H9 (cell line): Measurements from ENCODE around the gene UBXN11. TPM values are rescaled to one million over a fixed set of nuclear protein-coding genes. Genes with fewer than 3 reads are reported as not detected.
A peak's percentile ranks its signal among the peaks of the same experiment; 100 is the strongest.

Source experiments
- DNase-seq: peaks from one replicate; pipeline ENCODE4 v3.0.0-alpha.2; 2017
- H2AFZ ChIP-seq: one replicate; pipeline ENCODE4 v1.6.1; 2013; ENCODE audit warnings: mild to moderate bottlenecking, low read length, control low read depth, moderate library complexity
- H2AK5ac ChIP-seq: 2 replicates; pipeline ENCODE4 v1.6.1; 2013; ENCODE audit warnings: low read length, control low read depth, mixed read lengths; ENCODE audit not compliant: insufficient read length
- H2BK120ac ChIP-seq: one replicate; pipeline ENCODE4 v1.6.1; 2013; ENCODE audit warnings: low read depth, mild to moderate bottlenecking, low read length, control low read depth, inconsistent platforms; ENCODE audit not compliant: poor library complexity, severe bottlenecking
- H2BK12ac ChIP-seq: 2 replicates; pipeline ENCODE4 v1.6.1; 2013; ENCODE audit warnings: low read length, control low read depth, mixed read lengths, low read depth; ENCODE audit not compliant: insufficient read length
- H2BK15ac ChIP-seq: 2 replicates; pipeline ENCODE4 v1.6.1; 2013; ENCODE audit warnings: low read depth, low read length, control low read depth
- H2BK20ac ChIP-seq: one replicate; pipeline ENCODE4 v1.6.1; 2013; ENCODE audit warnings: low read depth, mild to moderate bottlenecking, low read length, control low read depth, inconsistent platforms; ENCODE audit not compliant: poor library complexity, severe bottlenecking
- H2BK5ac ChIP-seq: 2 replicates; pipeline ENCODE4 v1.6.1; 2013; ENCODE audit warnings: low read length, control low read depth, mixed read lengths; ENCODE audit not compliant: insufficient read length
- H3K14ac ChIP-seq: 2 replicates; pipeline ENCODE4 v1.6.1; 2013; ENCODE audit warnings: low read length, control low read depth; ENCODE audit not compliant: insufficient read depth
- H3K18ac ChIP-seq: 2 replicates; pipeline ENCODE4 v1.6.1; 2013; ENCODE audit warnings: low read depth, mild to moderate bottlenecking, mixed read lengths, low read length, control low read depth; ENCODE audit not compliant: insufficient read length
- H3K23ac ChIP-seq: 2 replicates; pipeline ENCODE4 v1.6.1; 2013; ENCODE audit warnings: low read length, control low read depth, mixed read lengths, low read depth; ENCODE audit not compliant: insufficient read length
- H3K23me2 ChIP-seq: 2 replicates; pipeline ENCODE4 v1.6.1; 2013; ENCODE audit warnings: low read depth, mild to moderate bottlenecking, mixed read lengths, low read length, control low read depth; ENCODE audit not compliant: insufficient read length, poor library complexity, severe bottlenecking
- H3K27ac ChIP-seq: 2 replicates; pipeline ENCODE4 v1.5.1; 2013; ENCODE audit warnings: low read length, control low read depth, mixed read lengths, low read depth; ENCODE audit not compliant: insufficient read length
- H3K27me3 ChIP-seq: 2 replicates; pipeline ENCODE4 v1.6.1; 2013; ENCODE audit warnings: low read length, control low read depth, inconsistent platforms; ENCODE audit not compliant: insufficient read depth
- H3K4ac ChIP-seq: 2 replicates; pipeline ENCODE4 v1.6.1; 2013; ENCODE audit warnings: low read depth, mild to moderate bottlenecking, control low read depth, inconsistent platforms, low read length, moderate library complexity
- H3K4me1 ChIP-seq: 2 replicates; pipeline ENCODE4 v1.6.1; 2013; ENCODE audit warnings: low read length, control low read depth, inconsistent platforms; ENCODE audit not compliant: insufficient read depth
- H3K4me2 ChIP-seq: 2 replicates; pipeline ENCODE4 v1.6.1; 2013; ENCODE audit warnings: low read length, control low read depth, mixed read lengths; ENCODE audit not compliant: insufficient read length, insufficient read depth
- H3K56ac ChIP-seq: 2 replicates; pipeline ENCODE4 v1.6.1; 2013; ENCODE audit warnings: low read depth, mild to moderate bottlenecking, mixed read lengths, low read length, control low read depth; ENCODE audit not compliant: insufficient read length
- H3K79me1 ChIP-seq: 2 replicates; pipeline ENCODE4 v1.6.1; 2013; ENCODE audit warnings: low read depth, mild to moderate bottlenecking, moderate library complexity, low read length, control low read depth, inconsistent platforms; ENCODE audit not compliant: insufficient read depth, poor library complexity, severe bottlenecking
- H3K79me2 ChIP-seq: 2 replicates; pipeline ENCODE4 v1.6.1; 2013; ENCODE audit warnings: low read length, control low read depth, inconsistent platforms; ENCODE audit not compliant: insufficient read depth
- H3K9ac ChIP-seq: 2 replicates; pipeline ENCODE4 v1.6.1; 2013; ENCODE audit warnings: low read length, control low read depth, mixed read lengths; ENCODE audit not compliant: insufficient read length; ENCODE audit errors: extremely low read depth
- H3K9me3 ChIP-seq: one replicate; pipeline ENCODE4 v1.6.1; 2013; ENCODE audit warnings: low read depth, low read length, inconsistent platforms; ENCODE audit not compliant: control insufficient read depth
- H3T11ph ChIP-seq: one replicate; pipeline ENCODE4 v1.6.1; 2013; ENCODE audit warnings: mild to moderate bottlenecking, low read length, control low read depth, inconsistent platforms
- H4K20me1 ChIP-seq: one replicate; pipeline ENCODE4 v1.6.1; 2013; ENCODE audit not compliant: control insufficient read depth, insufficient read length, insufficient read depth
- H4K5ac ChIP-seq: 2 replicates; pipeline ENCODE4 v1.6.1; 2013; ENCODE audit warnings: low read depth, mild to moderate bottlenecking, mixed read lengths, low read length, control low read depth; ENCODE audit not compliant: insufficient read length
- H4K8ac ChIP-seq: replicated peaks from 2 replicates; pipeline ENCODE4 v1.6.1; 2013; ENCODE audit warnings: low read length, control low read depth, mixed read lengths, low read depth; ENCODE audit not compliant: insufficient read length
- H4K91ac ChIP-seq: 2 replicates; pipeline ENCODE4 v1.6.1; 2013; ENCODE audit warnings: low read depth, mild to moderate bottlenecking, moderate library complexity, mixed read lengths, low read length, control low read depth; ENCODE audit not compliant: insufficient read length
- H3K27ac Mint-ChIP-seq, 3 experiments: 2 replicates in 2 of 3; 3 replicates in 1 of 3; pipeline ENCODE4 v1.8.0; 2020 to 2021; ENCODE audit warnings: mixed read lengths in 3 of 3, mild to moderate bottlenecking in 1 of 3, moderate library complexity in 1 of 3
- H3K27me3 Mint-ChIP-seq: 2 replicates; pipeline ENCODE4 v1.8.0; 2021; ENCODE audit warnings: low read depth, mild to moderate bottlenecking, moderate library complexity, mixed read lengths
- H3K36me3 Mint-ChIP-seq, 3 experiments: 2 replicates in 2 of 3; 3 replicates in 1 of 3; pipeline ENCODE4 v1.8.0; 2020 to 2021; ENCODE audit warnings: low read depth in 3 of 3, mixed read lengths in 3 of 3; ENCODE audit not compliant: insufficient read depth in 1 of 3
- H3K4me1 Mint-ChIP-seq, 2 experiments: 2 replicates each; pipeline ENCODE4 v1.8.0; 2020; ENCODE audit warnings: mixed read lengths in 2 of 2
- H3K4me3 Mint-ChIP-seq, 2 experiments: 2 replicates in 1 of 2; 3 replicates in 1 of 2; pipeline ENCODE4 v1.8.0; 2020 to 2021; ENCODE audit warnings: mild to moderate bottlenecking in 2 of 2, mixed read lengths in 2 of 2, moderate library complexity in 1 of 2
- H3K9me3 Mint-ChIP-seq, 2 experiments: 2 replicates in 1 of 2; 3 replicates in 1 of 2; pipeline ENCODE4 v1.8.0; 2020; ENCODE audit warnings: mild to moderate bottlenecking in 2 of 2, mixed read lengths in 2 of 2, moderate library complexity in 1 of 2
- WGBS: extraction: QIAGEN DNeasy Blood & Tissue Kit; methylation state at CpG from one replicate; pipeline ENCODE4 v1.1.7; 2013; ENCODE audit warnings: missing lambda C conversion rate, low lambda C conversion rate, mixed read lengths; ENCODE audit not compliant: insufficient read length; ENCODE audit errors: extremely low coverage; 5-methylcytosine and 5-hydroxymethylcytosine counted together
- total RNA-seq: library from RNA; stranded (reverse); gene quantifications from 2 replicates; pipeline ENCODE4 v1.2.1, GENCODE V29; 2021
- TF ChIP-seq, protein P1 (sequence below): fragments of 200-600 bp; sonication (generic); conservative IDR thresholded peaks from 3 replicates; pipeline ENCODE4 v1.8.0; 2021; ENCODE audit warnings: antibody characterized with exemption, mild to moderate bottlenecking

UBXN11 gene
- total RNA-seq, 1 experiment from 2014 or later: 13.7 TPM

DNA sequence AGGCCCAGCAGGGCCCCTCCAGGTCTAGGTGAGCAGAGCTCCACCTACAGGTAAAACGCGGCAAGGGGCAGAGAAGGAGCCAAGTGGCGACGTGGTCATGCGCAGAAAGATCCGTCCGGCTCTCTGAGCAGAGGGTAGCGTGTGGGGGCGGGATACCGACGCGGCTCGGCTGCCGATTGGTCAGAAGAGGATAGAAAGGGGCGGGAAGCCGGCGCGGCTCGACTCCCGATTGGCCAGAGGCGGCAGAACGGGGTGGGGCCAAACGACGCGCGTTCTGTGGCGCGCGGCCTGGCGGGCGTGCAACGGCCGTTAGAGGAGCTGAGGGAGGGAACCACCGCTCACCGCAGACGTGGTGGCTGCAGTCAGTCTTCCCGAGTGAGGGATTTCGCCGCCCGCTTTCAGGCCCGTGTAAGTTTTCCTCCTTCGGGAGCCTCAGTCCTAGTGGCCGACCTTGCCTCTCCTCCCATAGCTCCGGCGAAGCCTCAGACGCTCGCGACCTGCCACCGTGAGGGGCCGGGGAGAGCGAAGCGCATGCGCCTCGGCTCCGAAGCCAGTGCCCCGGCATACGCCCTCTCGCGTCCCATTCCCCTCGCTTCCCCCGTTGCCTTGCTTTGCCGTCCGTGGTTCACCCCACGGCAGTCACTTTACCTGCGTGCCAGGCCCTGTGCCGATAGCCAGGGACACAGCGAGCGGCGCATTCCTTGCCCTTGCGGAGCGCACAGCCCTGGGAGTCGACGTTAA, 72.4 kb downstream of the UBXN11 start, which contains the start of gene CEP85:
Gene CEP85 (plus strand): TSS at position 298 of the 741 bp plus-strand sequence. CDS start 5,584 bp downstream, outside the sequence.
- H3T11ph ChIP-seq: no peak within 1 kb of the TSS
- TF ChIP-seq, protein P1, sequence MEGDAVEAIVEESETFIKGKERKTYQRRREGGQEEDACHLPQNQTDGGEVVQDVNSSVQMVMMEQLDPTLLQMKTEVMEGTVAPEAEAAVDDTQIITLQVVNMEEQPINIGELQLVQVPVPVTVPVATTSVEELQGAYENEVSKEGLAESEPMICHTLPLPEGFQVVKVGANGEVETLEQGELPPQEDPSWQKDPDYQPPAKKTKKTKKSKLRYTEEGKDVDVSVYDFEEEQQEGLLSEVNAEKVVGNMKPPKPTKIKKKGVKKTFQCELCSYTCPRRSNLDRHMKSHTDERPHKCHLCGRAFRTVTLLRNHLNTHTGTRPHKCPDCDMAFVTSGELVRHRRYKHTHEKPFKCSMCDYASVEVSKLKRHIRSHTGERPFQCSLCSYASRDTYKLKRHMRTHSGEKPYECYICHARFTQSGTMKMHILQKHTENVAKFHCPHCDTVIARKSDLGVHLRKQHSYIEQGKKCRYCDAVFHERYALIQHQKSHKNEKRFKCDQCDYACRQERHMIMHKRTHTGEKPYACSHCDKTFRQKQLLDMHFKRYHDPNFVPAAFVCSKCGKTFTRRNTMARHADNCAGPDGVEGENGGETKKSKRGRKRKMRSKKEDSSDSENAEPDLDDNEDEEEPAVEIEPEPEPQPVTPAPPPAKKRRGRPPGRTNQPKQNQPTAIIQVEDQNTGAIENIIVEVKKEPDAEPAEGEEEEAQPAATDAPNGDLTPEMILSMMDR: peak; percentile 94
- H4K5ac ChIP-seq: no peak within 1 kb of the TSS
- H3K4me1 ChIP-seq: no peaks in the 10 kb centered on the region
- H3K9me3 ChIP-seq: no peaks in the 10 kb centered on the region
- peaks cover 22% of the 10 kb centered on the region; the same call in 1 of the 2 replicates for H3K79me2 ChIP-seq
- H3K9ac ChIP-seq: peak within 1 kb of the TSS; percentile 81
- WGBS: no CpG with 5 or more reads among the region's 73 CpGs
- no peak within 1 kb of the TSS for H3K27ac ChIP-seq
- no peaks in the 10 kb centered on the region for H3K27me3 ChIP-seq
- Mint-ChIP-seq H3K4me3 (peak within 1 kb of the TSS; percentile 96 to 98), H3K27ac (peak within 1 kb of the TSS; percentile 38 to 97 (median 65)), H3K4me1 (peaks cover 23 to 24% of the 10 kb centered on the region in 2 experiments), H3K36me3 (peaks cover 18 to 20% (median 19%) of the 10 kb centered on the region in 3 experiments; a peak in 6 of 7 replicates), H3K27me3 (peaks cover 5% of the 10 kb centered on the region), H3K9me3 (peaks cover 4 to 12% of the 10 kb centered on the region in 2 experiments)
- H2BK120ac ChIP-seq: no peak within 1 kb of the TSS
- H2BK5ac ChIP-seq: no peak within 1 kb of the TSS
- no peaks in the 10 kb centered on the region for H4K20me1 ChIP-seq
- H3K18ac ChIP-seq: peak within 1 kb of the TSS; percentile 23
- peaks cover 6% of the 10 kb centered on the region for H3K79me1 ChIP-seq
- H2BK20ac ChIP-seq: no peak within 1 kb of the TSS
- H2AK5ac ChIP-seq: no peak within 1 kb of the TSS
- peak; percentile 98 for DNase-seq
- no peak within 1 kb of the TSS for H2BK12ac ChIP-seq
- peaks cover 10% of the 10 kb centered on the region for H3K23me2 ChIP-seq
- H2BK15ac ChIP-seq: no peak within 1 kb of the TSS
- H4K91ac ChIP-seq: no peak within 1 kb of the TSS
- H3K4ac ChIP-seq: no peak within 1 kb of the TSS
- peak within 1 kb of the TSS; percentile 5 for H2AFZ ChIP-seq
- H3K23ac ChIP-seq: no peak within 1 kb of the TSS
- peak within 1 kb of the TSS; percentile 77 for H3K4me2 ChIP-seq
- peak within 1 kb of the TSS; percentile 74; the same call in 1 of the 2 replicates for H3K14ac ChIP-seq
- no peak within 1 kb of the TSS for H4K8ac ChIP-seq
- no peak within 1 kb of the TSS for H3K56ac ChIP-seq

Other genes starting within 250 kb of the UBXN11 start
- not detected in 2 replicates for gene TRIM63, start 239.0 kb downstream of the UBXN11 start, total RNA-seq
- gene PDIK1L, start 194.8 kb downstream of the UBXN11 start, total RNA-seq: 5.6 and 7.1 TPM in 2 replicates
- 0.46 TPM in 2 replicates for gene FAM110D, start 147.6 kb downstream of the UBXN11 start, total RNA-seq
- gene C1orf232, start 137.7 kb downstream of the UBXN11 start, total RNA-seq: not detected in 2 replicates
- 48.2 and 51.2 TPM in 2 replicates for gene ZNF593, start 136.7 kb downstream of the UBXN11 start, total RNA-seq
- gene ZNF593OS, start 134.8 kb downstream of the UBXN11 start, total RNA-seq: not detected in 2 replicates
- 23.4 and 26.3 TPM in 2 replicates for gene CNKSR1, start 129.1 kb downstream of the UBXN11 start, total RNA-seq
- 0.26 TPM in 1 of 2 replicates, not detected in the other for gene CATSPER4, start 116.0 kb downstream of the UBXN11 start, total RNA-seq
- 37.9 and 38.6 TPM in 2 replicates for gene CEP85, start 72.4 kb downstream of the UBXN11 start, total RNA-seq
- gene SH3BGRL3, start 26.6 kb downstream of the UBXN11 start, total RNA-seq: 86.2 and 86.3 TPM in 2 replicates
- 3.8 and 4.1 TPM in 2 replicates for gene CD52, start 11.3 kb upstream of the UBXN11 start, total RNA-seq
- gene CRYBG2, start 47.5 kb upstream of the UBXN11 start, total RNA-seq: 11.8 and 12.8 TPM in 2 replicates
- not detected in 2 replicates for gene ZNF683, start 66.1 kb upstream of the UBXN11 start, total RNA-seq
- gene LIN28A, start 104.2 kb upstream of the UBXN11 start, total RNA-seq: 1,267 and 1,289 TPM in 2 replicates
- 49.8 and 61.2 TPM in 2 replicates for gene DHDDS, start 125.7 kb upstream of the UBXN11 start, total RNA-seq
- gene HMGN2, start 165.8 kb upstream of the UBXN11 start, total RNA-seq: 622 and 626 TPM in 2 replicates
- gene RPS6KA1, start 223.1 kb upstream of the UBXN11 start, total RNA-seq: 43.3 and 45.3 TPM in 2 replicates